Neural cell (in vitro differentiated cells): Measurements from ENCODE around the gene CCDC15. TPM values are rescaled to one million over a fixed set of nuclear protein-coding genes. Genes with fewer than 3 reads are reported as not detected.

Experiments used
- H2AFZ ChIP-seq: fragments of 200-600, 300-800 bp; sonication (generic), shearing (Covaris generic); 2 replicates; pipeline ENCODE4 v1.6.0; 2014; ENCODE audit warnings: low read depth, mild to moderate bottlenecking, antibody characterized with exemption, low read length, moderate library complexity
- H3F3A ChIP-seq: fragments of 200-600 bp; shearing (Covaris generic); 2 replicates; pipeline ENCODE4 v1.6.1; 2016; ENCODE audit warnings: mild to moderate bottlenecking, moderate library complexity, mixed read lengths, antibody characterized with exemption, low read length; ENCODE audit not compliant: insufficient read depth, poor library complexity, severe bottlenecking
- H3K27ac ChIP-seq: fragments of 200-600, 300-800 bp; sonication (generic), shearing (Covaris generic); 2 replicates; pipeline ENCODE4 v1.5.1; 2014; ENCODE audit warnings: mild to moderate bottlenecking, low read length, moderate library complexity
- H3K27me3 ChIP-seq: fragments of 300-800, 200-600 bp; sonication (generic), shearing (Covaris generic); 2 replicates; pipeline ENCODE4 v1.6.0; 2014; ENCODE audit warnings: mild to moderate bottlenecking, low read depth, low read length, moderate library complexity; ENCODE audit not compliant: insufficient read depth
- H3K36me3 ChIP-seq: fragments of 300-800, 200-600 bp; sonication (generic), shearing (Covaris generic); 2 replicates; pipeline ENCODE4 v1.5.1; 2014; ENCODE audit warnings: mild to moderate bottlenecking, antibody characterized with exemption, low read length, moderate library complexity; ENCODE audit not compliant: insufficient read depth
- H3K4me2 ChIP-seq: fragments of 300-800, 200-600 bp; sonication (generic), shearing (Covaris generic); 2 replicates; pipeline ENCODE4 v1.6.0; 2014; ENCODE audit warnings: mild to moderate bottlenecking, low read length
- H3K4me3 ChIP-seq: fragments of 300-800, 200-600 bp; sonication (generic), shearing (Covaris generic); 2 replicates; pipeline ENCODE4 v1.5.1; 2014; ENCODE audit warnings: mild to moderate bottlenecking, low read length, moderate library complexity
- H3K79me2 ChIP-seq: fragments of 200-600 bp; shearing (Covaris generic); replicated peaks from 2 replicates; pipeline ENCODE4 v1.6.0; 2014; ENCODE audit warnings: mild to moderate bottlenecking, low read length, moderate library complexity; ENCODE audit not compliant: insufficient read depth
- H3K9ac ChIP-seq: fragments of 300-800, 200-600 bp; sonication (generic), shearing (Covaris generic); 2 replicates; pipeline ENCODE4 v1.6.1; 2016; ENCODE audit warnings: mild to moderate bottlenecking, low read length, mixed read lengths
- H3K9me2 ChIP-seq: fragments of 200-600 bp; shearing (Covaris generic); 2 replicates; pipeline ENCODE4 v1.6.1; 2016; ENCODE audit warnings: mild to moderate bottlenecking, low read length, mixed read lengths; ENCODE audit not compliant: insufficient read depth
- H3K9me3 ChIP-seq: fragments of 200-600, 300-800 bp; sonication (generic), shearing (Covaris generic); 2 replicates; pipeline ENCODE4 v1.6.1; 2016; ENCODE audit warnings: mild to moderate bottlenecking, mixed run types, low read length, moderate library complexity, mixed read lengths
- H4K20me1 ChIP-seq: fragments of 200-600 bp; shearing (Covaris generic); 2 replicates; pipeline ENCODE4 v1.6.1; 2016; ENCODE audit warnings: mild to moderate bottlenecking, mixed run types; ENCODE audit not compliant: insufficient read depth
- CTCF ChIP-seq: fragments of 450-650 bp; IDR thresholded peaks from 2 replicates; pipeline ENCODE4 v1.5.1; 2014; ENCODE audit warnings: antibody characterized with exemption, mild to moderate bottlenecking, moderate library complexity; ENCODE audit not compliant: poor library complexity, severe bottlenecking
- EP300 ChIP-seq: fragments of 450-650 bp; conservative IDR thresholded peaks from 2 replicates; pipeline ENCODE4 v1.6.1; 2014; ENCODE audit warnings: antibody characterized with exemption, mild to moderate bottlenecking, moderate library complexity; ENCODE audit not compliant: poor library complexity, severe bottlenecking
- EZH2 ChIP-seq: fragments of 200-600, 300-800 bp; shearing (Covaris generic), sonication (generic); IDR thresholded peaks from 2 replicates; pipeline ENCODE4 v1.6.1; 2014; ENCODE audit warnings: antibody characterized with exemption, low read length, borderline replicate concordance, mild to moderate bottlenecking; ENCODE audit not compliant: insufficient read depth, poor library complexity, severe bottlenecking
- MXI1 ChIP-seq: fragments of 450-650 bp; conservative IDR thresholded peaks from 2 replicates; pipeline ENCODE4 v1.6.1; 2014; ENCODE audit warnings: antibody characterized with exemption, mild to moderate bottlenecking; ENCODE audit not compliant: poor library complexity, severe bottlenecking
- POLR2AphosphoS5 ChIP-seq: IDR thresholded peaks from 2 replicates; pipeline ENCODE4 v1.6.1; 2012
- RAD21 ChIP-seq: fragments of 450-650 bp; conservative IDR thresholded peaks from 2 replicates; pipeline ENCODE4 v1.6.1; 2014; ENCODE audit warnings: antibody characterized with exemption, mild to moderate bottlenecking, moderate library complexity
- REST ChIP-seq: IDR thresholded peaks from 2 replicates; pipeline ENCODE4 v1.6.1; 2012; ENCODE audit warnings: borderline replicate concordance
- SMC3 ChIP-seq: fragments of 450-650 bp; conservative IDR thresholded peaks from 2 replicates; pipeline ENCODE4 v1.6.1; 2014; ENCODE audit warnings: antibody characterized with exemption, mild to moderate bottlenecking, moderate library complexity; ENCODE audit not compliant: poor library complexity
- TAF1 ChIP-seq: IDR thresholded peaks from 2 replicates; pipeline ENCODE4 v1.6.1; 2012; ENCODE audit warnings: low read depth
- polyA plus RNA-seq: library from polyadenylated mRNA; depleted of rRNA; stranded (reverse); fragments of >200 nt; gene quantifications from 2 replicates; pipeline ENCODE4 v1.2.3, GENCODE V29; 2014

The CCDC15 gene
- polyA plus RNA-seq, 1 donor from 2014 or later = 2.5 TPM

GRCh38 chr11:124916370-124916710 lies 37.7 kb upstream of the CCDC15 start:
- H3K4me3 ChIP-seq = no peak overlapping the region
- H3K27ac ChIP-seq = no peak overlapping the region
- no peaks in the 10 kb centered on the region for H3K36me3 ChIP-seq
- H3K27me3 ChIP-seq = peaks cover 11% of the 10 kb centered on the region
- no peak overlapping the region for H3K4me2 ChIP-seq
- no peaks in the 10 kb centered on the region for H3K79me2 ChIP-seq
- H3K9me2 ChIP-seq = no peaks in the 10 kb centered on the region
- no peak for TF ChIP-seq EZH2
- TF ChIP-seq MXI1 = no peak
- TF ChIP-seq REST = no peak
- TF ChIP-seq SMC3 = no peak
- no peak for TF ChIP-seq CTCF
- no peak for TF ChIP-seq RAD21
- TF ChIP-seq EP300 = no peak
- TF ChIP-seq TAF1 = no peak
- TF ChIP-seq POLR2AphosphoS5 = no peak
- H2AFZ ChIP-seq = no peak overlapping the region
- no peaks in the 10 kb centered on the region for H3K9me3 ChIP-seq
- H4K20me1 ChIP-seq = no peaks in the 10 kb centered on the region
- no peaks in the 10 kb centered on the region for H3F3A ChIP-seq
- H3K9ac ChIP-seq = no peak overlapping the region

GRCh38 chr11:124917115-124917637 lies 36.8 kb upstream of the CCDC15 start:
- H3K4me2 ChIP-seq = no peak overlapping the region
- H3K27me3 ChIP-seq = peaks cover 18% of the 10 kb centered on the region
- no peaks in the 10 kb centered on the region for H3K9me3 ChIP-seq
- no peaks in the 10 kb centered on the region for H3K9me2 ChIP-seq
- H3K36me3 ChIP-seq = no peaks in the 10 kb centered on the region
- no peak overlapping the region for H3K4me3 ChIP-seq
- H3K27ac ChIP-seq = no peak overlapping the region
- no peak overlapping the region for H3K9ac ChIP-seq
- H2AFZ ChIP-seq = no peak overlapping the region
- H3F3A ChIP-seq = no peaks in the 10 kb centered on the region
- TF ChIP-seq RAD21 = no peak
- TF ChIP-seq TAF1 = no peak
- no peak for TF ChIP-seq MXI1
- no peak for TF ChIP-seq CTCF
- no peak for TF ChIP-seq EZH2
- TF ChIP-seq POLR2AphosphoS5 = no peak
- no peak for TF ChIP-seq SMC3
- TF ChIP-seq EP300 = no peak
- no peak for TF ChIP-seq REST
- H3K79me2 ChIP-seq = no peaks in the 10 kb centered on the region
- H4K20me1 ChIP-seq = no peaks in the 10 kb centered on the region
